Measurements from ENCODE around the gene RBBP7. TPM values are rescaled to one million over a fixed set of nuclear protein-coding genes. Genes with fewer than 3 reads are reported as not detected.

The RBBP7 gene
- polyA plus RNA-seq, 4 donors: 189 to 228 (median 211) TPM

DNA sequence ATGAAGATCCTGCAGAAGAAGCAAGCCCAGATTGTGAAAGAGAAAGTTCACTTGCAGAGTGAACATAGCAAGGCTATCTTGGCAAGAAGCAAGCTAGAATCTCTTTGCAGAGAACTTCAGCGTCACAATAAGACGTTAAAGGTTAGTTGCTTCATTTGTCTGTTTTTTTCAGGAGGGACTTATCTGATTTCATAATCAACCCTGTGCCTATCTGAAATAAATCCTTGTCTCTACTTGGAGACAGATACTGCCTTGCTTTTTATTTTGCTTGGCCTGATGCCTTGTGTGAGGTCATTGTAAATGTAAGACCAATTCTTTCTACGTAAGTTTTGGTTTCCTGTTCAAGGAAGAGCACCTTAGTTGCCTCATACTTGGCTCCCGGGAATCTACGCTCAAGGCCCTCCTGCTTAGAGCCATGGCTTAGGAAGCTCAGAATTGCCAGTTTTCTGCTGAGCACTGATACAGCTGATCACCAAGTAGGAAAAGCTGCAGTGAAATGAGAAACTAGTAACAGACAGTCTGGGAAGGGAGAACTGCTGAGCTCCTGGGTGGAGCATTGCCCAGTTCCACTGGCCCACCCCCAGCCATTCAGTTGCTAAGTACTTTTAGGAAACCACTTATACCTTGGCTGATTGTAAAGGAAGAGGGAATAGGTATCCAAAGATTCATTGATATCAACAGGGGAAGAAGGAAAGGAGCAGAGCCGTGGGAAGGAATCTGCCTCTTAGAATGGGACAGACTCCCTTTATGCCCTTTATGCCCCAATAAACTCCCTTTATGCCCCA, 41.8 kb downstream of the RBBP7 start:
- DNase-seq (ENCODE audit: low read depth in 4 of 4, low spot score in 2 of 4): no peak

DNA sequence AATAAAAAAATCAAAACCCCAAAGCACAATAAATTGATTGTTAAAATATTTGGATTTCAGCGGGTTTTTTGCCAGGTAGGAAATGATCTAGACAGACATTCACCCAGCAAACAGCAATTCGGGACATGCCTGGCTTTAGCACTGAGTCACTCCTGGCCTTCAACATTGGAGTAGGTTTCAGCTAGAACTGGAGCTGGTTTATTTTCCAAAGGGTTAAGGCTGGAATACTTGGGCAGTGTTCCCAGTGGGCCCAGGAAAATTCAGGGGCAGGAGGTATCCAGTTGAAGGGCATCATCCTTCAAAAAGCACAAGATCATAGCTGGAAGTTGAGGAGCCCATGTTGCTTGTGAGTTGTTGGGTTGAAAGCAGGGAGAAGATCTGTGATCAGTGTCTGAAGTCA, 42.9 kb downstream of the RBBP7 start:
- DNase-seq (ENCODE audit: low read depth in 4 of 4, low spot score in 2 of 4): no peak

DNA sequence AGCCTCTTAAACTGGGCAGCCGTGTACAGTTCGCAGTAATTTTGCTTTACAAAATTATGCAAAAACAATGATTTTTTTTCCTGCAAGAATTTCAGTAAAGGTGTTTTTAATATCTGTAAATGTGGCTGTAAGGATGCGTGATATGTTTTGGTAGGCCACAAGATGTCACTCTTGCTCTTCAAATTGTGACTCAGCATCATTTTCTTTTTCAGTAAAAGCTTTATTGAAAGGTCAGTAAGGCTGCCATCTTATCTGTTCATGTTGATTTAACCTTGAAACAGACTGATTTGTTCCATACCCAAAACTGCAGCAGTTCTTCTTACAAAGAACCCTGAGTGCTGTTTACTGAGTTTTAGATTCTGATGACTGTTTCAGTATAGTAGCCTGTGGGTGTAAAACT, 44.0 kb downstream of the RBBP7 start:
- DNase-seq (ENCODE audit: low read depth in 4 of 4, low spot score in 2 of 4): no peak

DNA sequence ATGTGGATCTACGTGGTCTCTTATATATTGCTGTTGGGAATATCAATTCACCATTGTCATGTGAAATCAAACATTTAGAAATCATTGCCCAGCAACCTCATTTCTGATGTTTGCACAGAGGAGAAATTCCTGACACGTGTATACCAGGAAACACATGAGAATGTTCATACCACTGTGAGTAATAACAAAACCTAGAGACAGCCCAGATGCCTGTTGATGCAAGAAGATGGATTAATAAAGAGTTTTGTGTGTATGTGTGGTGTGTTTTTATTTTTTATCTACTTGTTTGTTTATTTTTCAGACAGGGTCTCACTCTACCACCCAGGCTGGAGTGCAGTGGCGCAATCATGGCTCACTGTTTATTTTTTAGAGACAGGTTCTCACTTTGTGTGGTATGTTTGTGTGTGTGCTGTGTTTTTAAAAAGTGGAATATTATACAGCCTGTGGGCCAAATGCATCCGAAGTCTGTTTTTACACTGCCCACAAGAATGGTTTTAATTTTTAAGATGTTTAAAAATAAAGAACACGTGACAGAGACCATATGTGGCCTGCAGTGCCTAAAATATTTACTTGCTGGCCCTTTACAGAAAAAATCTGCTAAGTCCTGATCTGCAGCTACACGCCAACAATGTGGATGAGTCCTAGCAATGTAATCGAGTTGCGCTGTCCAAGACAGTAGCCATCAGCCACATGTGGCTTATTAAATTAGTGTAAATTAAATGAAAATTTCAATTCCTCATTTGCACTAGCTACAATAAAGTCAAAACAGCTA, 44.7 kb downstream of the RBBP7 start:
- no peak for DNase-seq (ENCODE audit: low read depth in 4 of 4, low spot score in 2 of 4)

DNA sequence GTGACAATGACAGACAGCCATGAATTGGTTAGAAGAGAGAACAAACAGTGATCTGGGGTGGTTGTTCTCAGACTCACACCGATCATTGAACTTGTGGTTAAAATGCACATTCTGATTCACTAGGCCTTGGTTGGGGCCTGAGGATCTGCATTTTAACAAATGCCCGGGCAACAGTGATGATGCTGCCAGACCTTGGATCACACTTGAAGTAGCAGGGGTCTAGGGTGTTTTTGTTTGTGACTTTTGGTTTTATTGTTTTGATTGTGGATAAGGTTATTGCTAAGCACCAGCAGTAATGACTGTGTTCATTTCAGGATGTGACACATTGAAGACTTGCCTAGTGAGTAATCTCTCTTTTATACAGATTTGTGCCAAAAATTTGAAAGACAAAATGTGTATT, 47.4 kb downstream of the RBBP7 start:
- no peak for DNase-seq (ENCODE audit: low read depth in 4 of 4, low spot score in 2 of 4)

DNA sequence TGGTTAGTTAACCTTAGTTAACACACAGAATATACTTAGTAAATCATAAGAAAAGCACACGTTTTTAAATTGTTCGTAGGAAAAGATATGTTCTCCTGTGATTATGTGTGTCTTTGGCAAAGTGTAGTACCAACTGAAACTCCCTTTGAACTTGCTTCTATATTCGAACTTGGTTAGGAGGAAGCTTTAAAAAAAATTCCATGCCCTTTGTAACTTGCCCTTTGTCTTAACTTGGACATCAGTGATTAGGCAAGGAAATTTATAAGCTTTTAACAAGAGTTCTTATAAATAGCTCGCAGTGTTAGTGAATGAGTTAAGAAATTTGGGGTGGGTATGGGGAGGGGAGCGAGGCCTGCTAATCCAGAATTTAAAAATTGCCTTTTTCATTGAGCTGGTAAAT, 50.5 kb downstream of the RBBP7 start:
- no peak for DNase-seq (ENCODE audit: low read depth in 4 of 4, low spot score in 2 of 4)

DNA sequence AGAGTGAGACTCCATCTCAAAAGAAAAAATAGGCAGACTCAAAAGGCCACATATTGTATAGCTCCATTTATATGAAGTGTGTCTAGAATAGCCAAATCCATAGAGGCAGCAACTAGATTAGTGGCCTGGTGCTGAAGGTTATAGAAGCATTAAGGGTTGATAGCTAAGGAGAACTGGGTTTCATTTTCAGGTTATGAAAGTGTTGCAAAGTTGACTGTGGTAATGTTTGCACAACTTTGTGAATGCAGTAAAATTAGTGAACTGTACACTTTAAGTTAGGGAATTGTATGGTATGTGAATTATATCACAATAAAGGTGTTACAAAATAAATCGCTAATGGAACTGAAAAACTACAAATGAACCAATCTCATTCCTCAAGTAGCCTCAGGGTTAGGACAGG, 55.6 kb downstream of the RBBP7 start:
- no peak for DNase-seq (ENCODE audit: low read depth in 4 of 4, low spot score in 2 of 4)

DNA sequence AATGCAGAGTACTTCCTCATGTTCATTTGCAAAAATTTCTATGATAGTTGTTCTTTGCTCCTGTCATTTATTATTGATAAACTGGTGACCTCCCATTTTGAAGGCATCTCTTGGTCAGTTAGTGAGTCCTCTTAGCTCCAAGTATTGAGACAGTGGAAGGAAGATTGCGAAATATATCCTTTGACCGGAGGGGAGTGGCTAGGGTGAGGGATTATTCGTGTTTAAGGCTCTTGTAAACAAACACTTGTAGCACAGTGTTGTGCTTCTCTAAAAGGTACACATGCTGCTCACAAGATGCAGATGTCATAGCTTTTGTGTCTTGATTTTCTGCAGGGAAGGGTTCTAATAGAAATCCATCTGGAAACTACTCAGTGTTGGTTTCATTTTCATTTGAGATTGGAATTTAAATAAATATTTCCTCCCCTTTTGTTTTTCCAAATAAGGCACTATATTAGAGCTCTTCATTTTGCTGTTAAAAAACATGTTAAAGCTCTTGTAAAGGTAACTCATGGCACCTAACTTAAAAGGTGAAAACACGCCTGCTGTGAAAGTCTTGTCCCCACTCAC, 62.1 kb downstream of the RBBP7 start:
- no peak for DNase-seq (ENCODE audit: low read depth in 4 of 4, low spot score in 2 of 4)

DNA sequence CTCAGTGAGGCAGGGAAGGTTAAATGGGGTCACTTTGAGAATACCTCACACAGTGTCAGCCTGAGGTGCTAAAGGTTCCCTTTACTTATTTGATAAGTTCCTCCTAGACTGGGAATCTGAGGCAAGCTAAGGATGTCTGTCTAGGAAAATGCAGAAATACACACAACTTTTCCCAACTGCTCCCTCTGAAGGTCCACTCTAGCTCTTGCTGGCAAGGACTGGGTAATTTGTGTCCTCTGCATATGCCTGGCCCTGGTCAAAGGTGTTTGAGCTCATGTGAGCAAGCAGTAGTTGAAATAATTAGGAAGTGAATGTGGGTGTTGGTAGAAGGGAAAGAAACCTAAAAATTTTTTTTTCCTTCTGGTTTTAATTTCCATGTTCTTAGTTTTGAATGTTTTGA, 62.6 kb downstream of the RBBP7 start:
- DNase-seq (ENCODE audit: low read depth in 4 of 4, low spot score in 2 of 4): no peak

DNA sequence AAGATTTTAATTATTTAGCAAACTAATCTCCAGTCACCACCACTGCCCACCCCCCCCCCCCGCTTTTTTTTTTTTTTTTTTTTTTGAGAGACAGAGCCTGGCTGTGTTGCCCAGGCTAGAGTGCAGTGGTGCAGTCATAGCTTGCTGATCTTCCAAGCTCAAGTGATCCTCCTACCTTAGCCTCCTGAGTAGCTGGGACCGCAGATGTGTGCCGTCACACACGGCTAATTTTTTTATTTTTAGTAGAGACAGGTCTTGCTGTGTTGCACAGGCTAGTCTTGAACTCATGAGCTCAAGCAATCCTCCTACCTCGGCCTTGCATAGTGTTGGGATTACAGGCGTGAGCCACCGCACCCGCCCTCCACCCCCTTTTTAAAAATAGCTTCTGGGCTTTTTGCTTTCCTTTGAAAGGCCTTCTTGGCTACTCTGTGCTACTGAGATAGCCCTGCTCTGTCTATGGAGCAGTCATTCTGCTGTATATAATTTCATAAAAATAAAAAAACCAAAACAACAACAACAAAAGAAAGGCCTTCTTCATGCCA, 65.2 kb downstream of the RBBP7 start:
- DNase-seq (ENCODE audit: low read depth in 4 of 4, low spot score in 2 of 4): no peak

DNA sequence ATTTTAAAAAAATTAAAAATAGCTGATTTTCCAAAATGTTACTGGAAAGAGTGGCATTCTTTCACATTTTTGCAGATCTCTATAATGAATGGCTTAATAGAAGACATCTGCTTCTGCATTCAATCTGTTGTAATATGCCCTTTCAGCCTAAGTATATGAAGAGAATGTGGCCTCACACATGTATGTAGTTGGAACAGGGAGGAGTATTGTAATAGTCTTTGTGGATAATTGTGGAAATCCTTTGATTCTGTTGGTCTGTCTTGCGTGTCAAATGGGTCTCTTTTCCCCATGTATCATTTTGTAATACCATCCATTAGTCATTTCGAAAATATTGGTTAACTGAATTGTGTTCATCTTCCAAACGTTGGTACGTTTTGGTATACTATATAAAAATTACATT, 72.3 kb downstream of the RBBP7 start:
- DNase-seq (ENCODE audit: low read depth in 4 of 4, low spot score in 2 of 4): no peak

DNA sequence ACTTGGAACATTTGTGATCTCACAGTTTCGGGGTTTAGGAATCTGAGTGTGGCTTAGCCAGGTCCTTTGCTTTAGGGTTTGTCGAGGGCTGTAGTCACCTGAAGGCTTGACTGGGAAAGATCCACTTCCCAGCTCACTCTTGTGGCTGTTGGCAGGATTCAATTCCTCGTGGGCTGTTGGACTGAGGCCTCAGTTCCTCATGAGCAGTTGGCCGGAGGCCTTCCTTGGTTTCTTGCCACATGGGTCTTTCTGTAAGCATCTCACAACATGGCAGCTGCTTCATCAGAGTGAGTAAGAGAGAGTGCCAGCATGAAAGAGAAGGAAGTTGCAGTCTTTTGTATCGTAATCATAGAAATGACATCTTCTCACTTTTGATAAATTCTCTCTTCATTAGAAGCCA, 72.8 kb downstream of the RBBP7 start:
- no peak for DNase-seq (ENCODE audit: low read depth in 4 of 4, low spot score in 2 of 4)

DNA sequence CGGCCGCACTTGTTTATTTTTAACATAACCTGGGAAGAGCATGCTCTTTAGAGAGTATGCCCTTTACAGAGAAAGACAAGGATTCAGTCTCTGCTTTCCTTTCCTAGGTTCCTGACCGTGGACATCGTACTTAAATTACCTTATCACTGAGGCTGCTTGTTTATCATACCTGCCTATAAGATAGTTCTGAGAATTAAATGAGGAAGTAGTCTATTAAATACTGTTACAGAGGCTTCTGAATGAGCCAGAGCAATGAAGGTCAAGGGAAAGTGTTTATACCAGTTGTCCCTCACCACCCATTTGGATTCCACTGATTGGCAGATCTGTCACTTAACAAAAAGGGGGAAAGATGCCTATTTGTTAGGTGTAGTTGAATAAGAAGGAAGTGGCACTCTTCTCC, 73.9 kb downstream of the RBBP7 start:
- no peak for DNase-seq (ENCODE audit: low read depth in 4 of 4, low spot score in 2 of 4)

Other genes with a start within 250 kb of the RBBP7 start
- gene S100G, start 220.2 kb downstream of the RBBP7 start, polyA plus RNA-seq (ENCODE audit: insufficient read length in 4 of 4): not detected
- gene CTPS2, start 157.7 kb downstream of the RBBP7 start, polyA plus RNA-seq (ENCODE audit: insufficient read length in 4 of 4): 10 to 100 TPM; 32.8 to 49.6 (median 40.0) TPM
- gene SYAP1, start 150.8 kb downstream of the RBBP7 start, polyA plus RNA-seq (ENCODE audit: insufficient read length in 4 of 4): 10 to 100 TPM; 29.0 to 37.0 (median 31.2) TPM
- 10 to 100 TPM; 12.5 to 18.8 (median 16.4) TPM for gene TXLNG, start 83.9 kb downstream of the RBBP7 start, polyA plus RNA-seq (ENCODE audit: insufficient read length in 4 of 4)
- gene REPS2, start 76.3 kb upstream of the RBBP7 start, polyA plus RNA-seq (ENCODE audit: insufficient read length in 4 of 4): 10 to 100 TPM; 11.5 to 20.5 (median 18.0) TPM